IMR-90 (cell line): ENCODE results near the gene IFT43. TPM values are rescaled to one million over a fixed set of nuclear protein-coding genes. Genes with fewer than 3 reads are reported as not detected.
A peak's percentile ranks its signal among the peaks of the same experiment; 100 is the strongest.

Experiments used
- ATAC-seq: fragments of 200-7000 bp; cut with Tn5 transposase; 2 replicates; pipeline ENCODE4 v1.9.1; 2020; ENCODE audit warnings: low read depth, mild to moderate bottlenecking, moderate library complexity
- BruUV-seq: library from RNA; stranded (reverse); fragments of 400-500 nt; replicated peaks from 2 replicates; lab custom pipeline; 2021; lab: Mats Ljungman, UMichigan
- CTCF ChIA-PET: fragments of 300-600 bp; formaldehyde crosslinking; extraction: SDS; loops from one replicate; lab custom pipeline; 2021; ENCODE audit warnings: antibody characterized with exemption; lab: Yijun Ruan, JAX
- POLR2A ChIA-PET: fragments of 300-600 bp; sonication (Branson Sonifier 250); formaldehyde crosslinking; loops from one replicate; lab custom pipeline; 2022; ENCODE audit warnings: antibody characterized with exemption; ENCODE audit not compliant: unreplicated experiment; lab: Charles Lee
- DNase-seq: peaks from one replicate; pipeline ENCODE4 v3.0.0; 2013
- H2AFZ ChIP-seq: replicated peaks from 2 replicates; pipeline ENCODE3; 2013; ENCODE audit warnings: low read length, mild to moderate bottlenecking; ENCODE audit not compliant: poor library complexity
- H2AK5ac ChIP-seq: 2 replicates; pipeline ENCODE4 v1.6.1; 2013; ENCODE audit warnings: low read depth, low read length, inconsistent platforms
- H2AK9ac ChIP-seq: replicated peaks from 2 replicates; pipeline ENCODE3; 2013; ENCODE audit warnings: mild to moderate bottlenecking, low read depth, low read length, moderate library complexity; ENCODE audit not compliant: poor library complexity
- H2BK120ac ChIP-seq: 2 replicates; pipeline ENCODE4 v1.6.1; 2013; ENCODE audit warnings: low read depth, low read length, inconsistent platforms
- H2BK15ac ChIP-seq: 3 replicates; pipeline ENCODE4 v1.6.1; 2013; ENCODE audit warnings: low read depth, low read length, inconsistent platforms
- H2BK20ac ChIP-seq: 2 replicates; pipeline ENCODE4 v1.6.1; 2013; ENCODE audit warnings: low read depth, mild to moderate bottlenecking, inconsistent platforms, low read length, moderate library complexity
- H2BK5ac ChIP-seq: 2 replicates; pipeline ENCODE4 v1.6.1; 2013; ENCODE audit warnings: mild to moderate bottlenecking, low read depth, low read length, inconsistent platforms; ENCODE audit not compliant: poor library complexity, severe bottlenecking
- H3K14ac ChIP-seq: replicated peaks from 2 replicates; pipeline ENCODE4 v1.6.1; 2013; ENCODE audit warnings: low read depth, low read length, inconsistent platforms
- H3K18ac ChIP-seq: 2 replicates; pipeline ENCODE4 v1.6.1; 2013; ENCODE audit warnings: low read depth, low read length, control low read depth
- H3K23ac ChIP-seq: 2 replicates; pipeline ENCODE4 v1.6.1; 2013; ENCODE audit warnings: low read depth, low read length, inconsistent platforms
- H3K27ac ChIP-seq: 2 replicates; pipeline ENCODE4 v1.5.1; 2013; ENCODE audit warnings: mild to moderate bottlenecking, control low read depth, low read length; ENCODE audit not compliant: insufficient read depth
- H3K27me3 ChIP-seq: 2 replicates; pipeline ENCODE4 v1.6.1; 2013; ENCODE audit warnings: low read length; ENCODE audit not compliant: control insufficient read depth, insufficient read depth
- H3K36me3 ChIP-seq: 2 replicates; pipeline ENCODE4 v1.6.1; 2013; ENCODE audit warnings: low read length, mixed read lengths; ENCODE audit not compliant: control insufficient read depth, insufficient read depth
- H3K4ac ChIP-seq: 2 replicates; pipeline ENCODE4 v1.6.1; 2013; ENCODE audit warnings: low read depth, low read length, inconsistent platforms
- H3K4me1 ChIP-seq: 2 replicates; pipeline ENCODE4 v1.6.1; 2013; ENCODE audit warnings: low read length, mixed read lengths; ENCODE audit not compliant: control insufficient read depth, insufficient read depth
- H3K4me2 ChIP-seq: 2 replicates; pipeline ENCODE4 v1.6.1; 2013; ENCODE audit warnings: low read depth, mild to moderate bottlenecking, control low read depth, low read length, moderate library complexity
- H3K4me3 ChIP-seq: 2 replicates; pipeline ENCODE4 v1.5.1; 2013; ENCODE audit warnings: low read depth, mild to moderate bottlenecking, control low read depth, low read length, moderate library complexity; ENCODE audit not compliant: insufficient read depth
- H3K56ac ChIP-seq: 2 replicates; pipeline ENCODE4 v1.6.1; 2013; ENCODE audit warnings: low read length, inconsistent platforms; ENCODE audit not compliant: insufficient read depth; ENCODE audit errors: extremely low read depth
- H3K79me1 ChIP-seq, 2 experiments: 2 replicates each; pipeline ENCODE4 v1.6.1; 2013; ENCODE audit warnings: low read length in 2 of 2, inconsistent platforms in 1 of 2, low read depth in 1 of 2
- H3K9ac ChIP-seq: 2 replicates; pipeline ENCODE4 v1.6.1; 2013; ENCODE audit warnings: low read depth, low read length, control low read depth
- H3K9me1 ChIP-seq: 2 replicates; pipeline ENCODE4 v1.6.1; 2013; ENCODE audit warnings: low read length, inconsistent platforms; ENCODE audit not compliant: insufficient read depth
- H3K9me3 ChIP-seq: 2 replicates; pipeline ENCODE4 v1.6.1; 2013; ENCODE audit warnings: low read length; ENCODE audit not compliant: control insufficient read depth, insufficient read depth
- H4K20me1 ChIP-seq: 2 replicates; pipeline ENCODE4 v1.6.1; 2013; ENCODE audit warnings: low read length, inconsistent platforms; ENCODE audit not compliant: insufficient read depth
- H4K5ac ChIP-seq: 2 replicates; pipeline ENCODE4 v1.6.1; 2013; ENCODE audit warnings: mild to moderate bottlenecking, low read depth, low read length, control low read depth
- H4K8ac ChIP-seq, 2 experiments: 2 replicates each; pipeline ENCODE4 v1.6.1; 2013; ENCODE audit warnings: low read depth in 2 of 2, low read length in 2 of 2, control low read depth in 1 of 2, inconsistent platforms in 1 of 2
- H4K91ac ChIP-seq: 2 replicates; pipeline ENCODE4 v1.6.1; 2013; ENCODE audit warnings: low read depth, low read length, inconsistent platforms; ENCODE audit not compliant: insufficient read depth
- CEBPB ChIP-seq: IDR thresholded peaks from 2 replicates; pipeline ENCODE4 v1.6.1; 2012; ENCODE audit warnings: low read depth, low read length, improper control_type of control experiment
- CHD1 ChIP-seq: IDR thresholded peaks from 2 replicates; pipeline ENCODE4 v1.6.1; 2012; ENCODE audit warnings: low read depth, low read length, improper control_type of control experiment
- MAZ ChIP-seq: IDR thresholded peaks from 2 replicates; pipeline ENCODE4 v1.6.1; 2012; ENCODE audit warnings: low read depth, mild to moderate bottlenecking, low read length, improper control_type of control experiment, moderate library complexity, borderline replicate concordance
- RCOR1 ChIP-seq: IDR thresholded peaks from 2 replicates; pipeline ENCODE4 v1.6.1; 2012; ENCODE audit warnings: mild to moderate bottlenecking, low read length, improper control_type of control experiment; ENCODE audit not compliant: insufficient replicate concordance
- SMC3 ChIP-seq: fragments of 150-350 bp; IDR thresholded peaks from 2 replicates; pipeline ENCODE4 v1.6.1; 2016; ENCODE audit warnings: low read depth, mild to moderate bottlenecking, antibody characterized with exemption, low read length, moderate library complexity
- USF2 ChIP-seq: fragments of 150-350 bp; IDR thresholded peaks from 2 replicates; pipeline ENCODE4 v1.6.1; 2017; ENCODE audit warnings: mild to moderate bottlenecking, antibody characterized with exemption, low read length, low read depth
- WGBS, 2 experiments: methylation state at CpG; one replicate each; pipeline versions ENCODE4 v1.1.5 to v1.1.7; 2013; ENCODE audit warnings: missing lambda C conversion rate in 2 of 2; ENCODE audit not compliant: insufficient read length in 1 of 2; ENCODE audit errors: extremely low coverage in 2 of 2; 5-methylcytosine and 5-hydroxymethylcytosine counted together
- dilution Hi-C: fragments of 300-500 bp; cut with HindIII; formaldehyde crosslinking; loops from one replicate; pipeline ENCODE4 v1.14.3; 2018; ENCODE audit warnings: low sequenced_read_pairs; ENCODE audit not compliant: unreplicated experiment
- in situ Hi-C: fragments of 300-500 bp; cut with MboI; formaldehyde crosslinking; loops from 3 replicates; pipeline ENCODE4 v1.14.3; 2019; ENCODE audit warnings: low sequenced_read_pairs, inconsistent platforms, mixed read lengths
- intact Hi-C: fragments of 100-400 bp; cut with micrococcal nuclease; formaldehyde crosslinking; loops from 2 replicates; pipeline ENCODE4 v1.10.0; 2022
- polyA plus RNA-seq, 3 experiments: library from polyadenylated mRNA; depleted of rRNA; stranded (reverse); fragments of >200 nt; gene quantifications; 2 replicates each; pipeline ENCODE4 v1.2.3, GENCODE V29; 2012; ENCODE audit warnings: low replicate concordance in 1 of 3
- total RNA-seq: library from RNA; depleted of rRNA; stranded (reverse); fragments of >200 nt; gene quantifications from 2 replicates; pipeline ENCODE4 v1.2.3, GENCODE V29; 2012

Gene IFT43
- total and polyA plus RNA-seq, 2 of the 4 experiments (the other 2 are of a cell fraction): 41.4 to 43.2 TPM

- in situ Hi-C loops (loop anchor here (5.0 to 25.0 kb wide), 4 partner anchors 186 to 1081 kb away; partner anchors contain the start of gene FLVCR2), dilution Hi-C loops (no loop called here), intact Hi-C loops (loop anchor here (5.0 kb wide), 2 partner anchors 114 to 404 kb away; partner anchors contain the start of gene FLVCR2)
- Histone ChIP-seq H3K9me3 (no peaks in the 10 kb centered on the region), H4K20me1 (no peaks in the 10 kb centered on the region), H2BK5ac (no peak overlapping the region), H2BK15ac (no peak overlapping the region), H3K4me3 (no peak overlapping the region), H3K4me1 (peaks cover 7% of the 10 kb centered on the region; the same call in 1 of the 2 replicates), H4K91ac (no peak overlapping the region), H3K4ac (no peak overlapping the region), H3K9ac (no peak overlapping the region), H3K56ac (no peak overlapping the region), H2BK20ac (no peak overlapping the region), H2AFZ (peak overlapping the region; percentile 77), H3K36me3 (no peaks in the 10 kb centered on the region), H3K23ac (no peak overlapping the region), H3K27me3 (no peaks in the 10 kb centered on the region; the same call in 1 of the 2 replicates), H3K4me2 (peak overlapping the region; percentile 9; the same call in 1 of the 2 replicates), H4K8ac (no peak overlapping the region), H3K18ac (no peak overlapping the region; the same call in 1 of the 2 replicates), H3K14ac (no peak overlapping the region), H3K79me1 (0 out of 4 replicates have a peak, but pooled peaks cover 0 to 1% of the 10 kb centered on the region in 2 experiments), H4K5ac (no peak overlapping the region; the same call in 1 of the 2 replicates), H2AK5ac (peak overlapping the region; percentile 32; the same call in 1 of the 2 replicates), H3K9me1 (no peaks in the 10 kb centered on the region), H3K27ac (peak overlapping the region; percentile 6; the same call in 1 of the 2 replicates), H2AK9ac (no peak overlapping the region), H2BK120ac (no peak overlapping the region)
- POLR2A ChIA-PET: no interaction called here
- ATAC-seq (no peak), DNase-seq (no peak)
- 49% methylated on average over 5 of the region's 8 CpGs; no CpG with 5 or more reads in 1 of the 2 experiments for WGBS, 2 experiments
- BruUV-seq: no TSS peak
- CTCF ChIA-PET: interaction anchor here (1.1 to 5.3 kb wide), 3 partner anchors 112 to 403 kb away, joined by 3 to 63 read pairs (median 3); no protein-coding TSS in a partner anchor
- TF ChIP-seq MAZ: no peak
- TF ChIP-seq RCOR1: no peak
- TF ChIP-seq CEBPB: no peak
- no peak for TF ChIP-seq SMC3
- TF ChIP-seq CHD1: no peak
- TF ChIP-seq USF2: no peak
These were observed 4.7 kb upstream of the IFT43 start for GRCh38 chr14:75980856-75981255.
